SJCRH30 (cell line): ENCODE data around the gene PANK2. TPM values are rescaled to one million over a fixed set of nuclear protein-coding genes. Genes with fewer than 3 reads are reported as not detected.
"Not testable (repeated sequence)": the region's sequence is repeated elsewhere in the genome, so short reads cannot be mapped to it uniquely, and the experiment has no call there.

Experiments
- DNase-seq, 2 experiments: peaks; one replicate each; pipeline ENCODE4 v3.0.0-alpha.2; 2015 to 2020
- H3K27ac ChIP-seq: fragments of 250-450 bp; sonication (Bioruptor Pico); 2 replicates; pipeline ENCODE4 v1.5.1; 2020; ENCODE audit warnings: mild to moderate bottlenecking, moderate library complexity
- H3K27me3 ChIP-seq: fragments of 250-450 bp; sonication (Bioruptor Pico); 2 replicates; pipeline ENCODE4 v1.5.1; 2020; ENCODE audit warnings: mild to moderate bottlenecking, moderate library complexity
- H3K36me3 ChIP-seq: fragments of 250-450 bp; sonication (Bioruptor Pico); 2 replicates; pipeline ENCODE4 v1.5.1; 2020; ENCODE audit warnings: mild to moderate bottlenecking, moderate library complexity
- H3K4me1 ChIP-seq: fragments of 250-450 bp; sonication (Bioruptor Pico); 2 replicates; pipeline ENCODE4 v1.5.1; 2020; ENCODE audit warnings: mild to moderate bottlenecking, moderate library complexity
- H3K4me3 ChIP-seq: fragments of 250-450 bp; sonication (Bioruptor Pico); 2 replicates; pipeline ENCODE4 v1.5.1; 2020; ENCODE audit warnings: mild to moderate bottlenecking, moderate library complexity
- H3K9me3 ChIP-seq: fragments of 250-450 bp; sonication (Bioruptor Pico); replicated peaks from 2 replicates; pipeline ENCODE4 v1.5.1; 2020; ENCODE audit warnings: mild to moderate bottlenecking, moderate library complexity
- total RNA-seq: library from RNA; depleted of rRNA; stranded (reverse); fragments of >200 nt; shearing (Covaris generic); gene quantifications from 2 replicates; pipeline ENCODE4 v1.2.3, GENCODE V29; 2014

PANK2 gene
- total RNA-seq, 1 experiment from 2014 or later: 57.9 TPM

- Histone ChIP-seq H3K9me3 (no peaks in the 10 kb centered on the region), H3K27ac (no peak overlapping the region), H3K36me3 (no peaks in the 10 kb centered on the region; the same call in 1 of the 2 replicates), H3K27me3 (no peaks in the 10 kb centered on the region), H3K4me1 (no peaks in the 10 kb centered on the region; the same call in none of the 2 replicates), H3K4me3 (no peak overlapping the region)
- no peak for DNase-seq
These were observed 3.5 kb upstream of the PANK2 start for GRCh38 chr20:3885715-3886114.

- no peaks in the 10 kb centered on the region for H3K27me3 ChIP-seq
- H3K4me3 ChIP-seq: peak overlapping the region; percentile 90
- peak in 1 of 2 experiments; percentile 35 for DNase-seq
- peak overlapping the region; percentile 94 for H3K27ac ChIP-seq
- H3K36me3 ChIP-seq: peaks cover 14% of the 10 kb centered on the region
- peaks cover 9% of the 10 kb centered on the region for H3K4me1 ChIP-seq
- no peaks in the 10 kb centered on the region for H3K9me3 ChIP-seq
These were observed 1.1 kb upstream of the PANK2 start for GRCh38 chr20:3887876-3888620.

GRCh38 chr20:3889489-3890397 lies 556 bp downstream of the PANK2 start:
- Histone ChIP-seq H3K27me3 (no peaks in the 10 kb centered on the region), H3K4me3 (peak overlapping the region; percentile 90), H3K9me3 (no peaks in the 10 kb centered on the region), H3K27ac (peak overlapping the region; percentile 94), H3K36me3 (peaks cover 23% of the 10 kb centered on the region), H3K4me1 (peaks cover 14% of the 10 kb centered on the region)
- peak; percentile 51 to 56 for DNase-seq

- H3K9me3 ChIP-seq: no peaks in the 10 kb centered on the region
- peak overlapping the region; percentile 90 for H3K4me3 ChIP-seq
- peak overlapping the region; percentile 94 for H3K27ac ChIP-seq
- peak; percentile 22 to 46 for DNase-seq
- H3K27me3 ChIP-seq: no peaks in the 10 kb centered on the region
- H3K4me1 ChIP-seq: peaks cover 14% of the 10 kb centered on the region
- H3K36me3 ChIP-seq: peaks cover 28% of the 10 kb centered on the region
These were observed 1.2 kb downstream of the PANK2 start for GRCh38 chr20:3890398-3890751.

DNA sequence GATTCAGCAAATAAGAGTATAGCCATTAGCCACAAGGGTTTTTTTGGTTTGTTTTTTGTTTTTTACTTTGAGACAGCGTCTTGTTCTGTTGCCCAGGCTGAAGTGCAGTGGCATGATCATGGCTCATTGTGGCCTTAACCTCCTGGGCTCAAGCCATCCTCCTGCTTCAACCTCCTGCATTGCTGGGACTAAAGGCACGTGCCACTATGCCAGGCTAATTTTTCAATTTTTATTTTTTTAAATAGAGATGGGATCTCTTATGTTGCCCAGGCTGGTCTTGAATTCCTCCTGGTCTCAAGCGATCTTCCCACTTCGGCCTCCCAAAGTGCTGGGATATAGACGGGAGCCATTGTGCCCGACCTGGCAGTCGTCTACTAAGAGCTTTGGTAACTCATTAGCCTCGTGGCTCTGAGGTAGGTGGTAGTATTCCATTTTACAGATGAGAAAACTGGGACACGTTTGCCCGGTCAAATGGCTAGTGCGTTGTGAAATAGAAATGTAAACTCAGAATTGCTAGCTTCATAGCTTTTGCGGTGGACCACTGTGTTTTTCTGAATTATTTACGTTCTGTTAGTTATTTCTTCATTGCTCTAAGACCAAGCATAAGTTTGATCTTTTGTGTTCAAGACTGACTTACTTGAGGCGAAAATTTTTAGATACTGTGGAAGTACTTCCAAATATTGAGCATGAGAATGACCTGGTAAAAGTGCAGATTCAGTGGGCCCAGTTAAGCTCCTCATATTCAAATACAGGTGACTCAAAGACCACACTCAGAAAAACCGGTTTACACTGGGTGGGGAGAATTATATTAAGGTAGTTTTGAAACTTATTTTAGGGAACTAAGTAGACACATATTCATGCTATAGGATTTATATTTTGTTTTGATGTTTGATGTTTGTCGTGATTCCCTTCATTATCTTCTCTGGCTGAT lies 2.1 kb downstream of the PANK2 start:
- Histone ChIP-seq H3K4me1 (peaks cover 14% of the 10 kb centered on the region), H3K27ac (no peak overlapping the region), H3K4me3 (peak overlapping the region; percentile 90), H3K27me3 (no peaks in the 10 kb centered on the region), H3K36me3 (peaks cover 35% of the 10 kb centered on the region), H3K9me3 (no peaks in the 10 kb centered on the region)
- DNase-seq: no peak

DNA sequence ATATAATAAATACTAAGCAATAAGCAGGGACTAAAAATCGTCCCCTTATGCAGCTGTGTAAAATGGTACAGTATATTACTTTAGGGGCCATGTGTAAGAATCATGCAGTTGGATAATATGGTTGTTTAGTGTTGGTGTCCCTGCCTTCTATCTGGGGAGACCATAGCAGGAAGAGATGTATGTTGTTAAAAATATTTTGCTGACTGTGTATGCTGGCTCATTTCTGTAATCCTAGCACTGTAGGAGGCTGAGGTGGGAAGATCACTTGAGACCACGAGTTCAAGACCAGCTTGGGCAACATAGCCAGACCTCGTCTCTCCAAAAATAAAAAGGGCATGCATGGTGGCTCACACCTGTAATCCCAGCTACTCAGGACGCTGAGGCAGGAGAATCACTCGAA lies 5.6 kb downstream of the PANK2 start:
- Histone ChIP-seq H3K27ac (no peak overlapping the region), H3K27me3 (no peaks in the 10 kb centered on the region), H3K9me3 (no peaks in the 10 kb centered on the region), H3K4me1 (peaks cover 14% of the 10 kb centered on the region), H3K4me3 (no peak overlapping the region), H3K36me3 (peaks cover 54% of the 10 kb centered on the region)
- DNase-seq: no peak

- Histone ChIP-seq H3K4me3 (no peak overlapping the region), H3K9me3 (no peaks in the 10 kb centered on the region), H3K4me1 (peaks cover 11% of the 10 kb centered on the region), H3K27me3 (no peaks in the 10 kb centered on the region), H3K36me3 (peaks cover 56% of the 10 kb centered on the region), H3K27ac (no peak overlapping the region)
- no peak for DNase-seq
These were observed 7.1 kb downstream of the PANK2 start for GRCh38 chr20:3896302-3896701.

GRCh38 chr20:3896853-3897583 lies 7.8 kb downstream of the PANK2 start:
- DNase-seq: no peak
- Histone ChIP-seq H3K36me3 (peaks cover 53% of the 10 kb centered on the region), H3K9me3 (no peaks in the 10 kb centered on the region), H3K27me3 (no peaks in the 10 kb centered on the region), H3K4me3 (no peak overlapping the region), H3K27ac (no peak overlapping the region), H3K4me1 (peaks cover 6% of the 10 kb centered on the region)

GRCh38 chr20:3898181-3898580 lies 9.0 kb downstream of the PANK2 start:
- peaks cover 48% of the 10 kb centered on the region for H3K36me3 ChIP-seq
- not testable (repeated sequence) for H3K9me3 ChIP-seq, H3K27ac ChIP-seq, DNase-seq, H3K27me3 ChIP-seq, H3K4me3 ChIP-seq, H3K4me1 ChIP-seq

DNA sequence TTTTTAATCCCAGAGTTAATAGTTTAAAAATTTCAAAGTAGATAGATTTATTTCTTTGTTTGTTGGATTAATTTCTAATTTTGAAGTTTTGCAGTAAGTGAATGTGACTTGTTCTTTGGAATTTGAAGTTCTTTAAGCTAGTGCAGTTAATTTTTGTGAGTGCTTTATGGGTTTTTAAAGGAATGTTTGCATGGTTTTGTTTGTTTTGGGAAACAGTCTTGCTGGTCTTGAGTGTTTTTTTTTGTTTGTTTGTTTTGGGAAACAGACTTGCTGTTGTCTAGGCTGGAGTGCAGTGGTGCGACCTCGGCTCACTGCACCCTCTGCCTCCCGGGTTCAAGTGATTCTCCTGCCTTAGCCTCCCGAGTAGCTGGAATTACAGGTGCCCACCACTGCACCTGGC lies 9.5 kb downstream of the PANK2 start:
- H3K36me3 ChIP-seq: peaks cover 48% of the 10 kb centered on the region
- no peaks in the 10 kb centered on the region for H3K9me3 ChIP-seq
- no peak overlapping the region for H3K4me3 ChIP-seq
- H3K27me3 ChIP-seq: no peaks in the 10 kb centered on the region
- no peak for DNase-seq
- no peak overlapping the region for H3K27ac ChIP-seq
- H3K4me1 ChIP-seq: no peaks in the 10 kb centered on the region; the same call in 1 of the 2 replicates

DNA sequence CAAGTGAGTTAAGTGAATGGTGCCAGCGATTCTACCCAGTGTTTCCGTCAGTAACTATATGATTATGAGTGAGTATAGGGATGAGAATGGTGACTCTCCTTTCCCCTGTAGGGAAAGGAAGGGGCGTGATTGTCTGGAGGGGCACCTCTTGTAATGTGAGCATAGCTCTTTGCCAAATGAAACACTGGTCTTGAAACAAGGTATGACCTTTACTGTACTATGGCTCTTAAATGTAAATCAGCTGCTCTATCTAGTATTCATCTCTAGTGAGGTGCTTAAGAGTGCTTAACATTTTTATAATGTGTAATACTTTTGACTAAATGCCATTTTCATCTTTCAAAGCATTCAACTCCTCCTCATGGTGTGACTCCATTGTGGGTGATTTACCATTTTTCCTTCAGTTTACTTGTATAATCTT lies 11.0 kb downstream of the PANK2 start:
- no peak overlapping the region for H3K27ac ChIP-seq

DNA sequence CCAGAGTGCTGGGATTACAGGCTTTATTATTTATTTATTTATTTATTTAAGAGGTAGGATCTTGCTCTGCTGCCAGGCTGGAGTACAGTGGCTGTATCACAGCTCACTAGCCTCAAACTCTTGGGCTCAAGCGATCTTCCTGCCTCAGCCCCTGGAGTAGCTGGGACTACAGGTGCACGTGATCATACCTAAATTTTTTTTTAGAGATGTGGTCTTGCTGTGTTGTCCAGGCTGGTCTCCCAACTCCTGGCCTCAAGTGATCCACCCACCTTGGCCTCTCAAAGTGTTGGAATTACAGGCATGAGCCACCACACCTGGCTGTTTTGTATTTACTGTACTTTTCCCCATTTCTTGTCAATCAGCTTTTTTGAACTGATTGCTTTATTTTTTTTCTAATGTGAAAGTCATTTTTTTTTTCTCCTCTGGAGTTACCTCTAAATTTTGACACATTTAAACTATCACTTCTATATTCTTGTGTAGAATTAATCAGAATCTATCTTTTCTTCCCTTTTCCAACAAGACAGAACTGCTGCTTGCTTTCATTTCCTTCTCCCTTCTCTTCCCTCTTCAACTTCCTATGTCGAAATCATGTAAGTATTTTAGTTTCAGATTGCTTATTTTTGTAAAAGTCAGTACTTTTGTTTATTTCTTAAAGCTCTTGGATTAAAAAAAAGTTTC lies 12.0 kb downstream of the PANK2 start:
- no peak for DNase-seq
- Histone ChIP-seq H3K4me1 (no peaks in the 10 kb centered on the region; the same call in 1 of the 2 replicates), H3K27me3 (no peaks in the 10 kb centered on the region), H3K27ac (no peak overlapping the region), H3K36me3 (peaks cover 30% of the 10 kb centered on the region), H3K4me3 (no peak overlapping the region), H3K9me3 (no peaks in the 10 kb centered on the region)

More for the DNA sequence above, 11.0 kb downstream of the PANK2 start:
- Histone ChIP-seq H3K4me1 (no peaks in the 10 kb centered on the region; the same call in 1 of the 2 replicates), H3K27me3 (no peaks in the 10 kb centered on the region), H3K4me3 (no peak overlapping the region), H3K36me3 (peaks cover 35% of the 10 kb centered on the region), H3K9me3 (no peaks in the 10 kb centered on the region)
- DNase-seq: no peak

GRCh38 chr20:3901706-3902440 lies 12.7 kb downstream of the PANK2 start:
- no peak overlapping the region for H3K27ac ChIP-seq
- no peaks in the 10 kb centered on the region for H3K9me3 ChIP-seq
- no peak overlapping the region for H3K4me3 ChIP-seq
- DNase-seq: no peak
- H3K4me1 ChIP-seq: no peaks in the 10 kb centered on the region; the same call in 1 of the 2 replicates
- H3K36me3 ChIP-seq: peaks cover 27% of the 10 kb centered on the region
- H3K27me3 ChIP-seq: no peaks in the 10 kb centered on the region
